Mesothelial cell of epicardium (in vitro differentiated cells): ENCODE results near the gene FRRS1L. TPM values are rescaled to one million over a fixed set of nuclear protein-coding genes. Genes with fewer than 3 reads are reported as not detected.

ENCODE experiments used
- DNase-seq, 2 experiments: peaks; one replicate each; pipeline ENCODE4 v3.0.0; 2021; ENCODE audit warnings: low spot score in 2 of 2; ENCODE audit not compliant: unreplicated experiment in 2 of 2
- H3K27ac Mint-ChIP-seq: 2 replicates; pipeline ENCODE4 v1.8.0; 2021; ENCODE audit warnings: mixed read lengths
- H3K27me3 Mint-ChIP-seq: 2 replicates; pipeline ENCODE4 v1.8.0; 2021; ENCODE audit warnings: low read depth, mixed read lengths
- H3K36me3 Mint-ChIP-seq: 2 replicates; pipeline ENCODE4 v1.8.0; 2021; ENCODE audit warnings: mixed read lengths
- H3K4me1 Mint-ChIP-seq: 2 replicates; pipeline ENCODE4 v1.8.0; 2021; ENCODE audit warnings: mixed read lengths
- H3K4me3 Mint-ChIP-seq: 2 replicates; pipeline ENCODE4 v1.8.0; 2021; ENCODE audit warnings: mild to moderate bottlenecking, moderate library complexity, mixed read lengths
- H3K9me3 Mint-ChIP-seq: 2 replicates; pipeline ENCODE4 v1.8.0; 2021; ENCODE audit warnings: mixed read lengths
- total RNA-seq: library from RNA; stranded (reverse); gene quantifications from 3 replicates; pipeline ENCODE4 v1.2.1, GENCODE V29; 2021
- TF ChIP-seq, protein P1 (sequence below): fragments of 200-600 bp; sonication (generic); IDR thresholded peaks from one replicate; pipeline ENCODE4 v1.5.0; 2021; ENCODE audit warnings: antibody characterized with exemption; ENCODE audit not compliant: unreplicated experiment

FRRS1L gene
- total RNA-seq, 1 donor from 2014 or later: 14.4 TPM

GRCh38 chr9:109156708-109157107 is 10.3 kb downstream of the FRRS1L start:
- H3K27me3 Mint-ChIP-seq: peaks cover 4% of the 10 kb centered on the region
- H3K36me3 Mint-ChIP-seq: peaks cover 4% of the 10 kb centered on the region
- no peak overlapping the region for H3K4me3 Mint-ChIP-seq
- no peak overlapping the region for H3K27ac Mint-ChIP-seq
- TF ChIP-seq, protein P1, sequence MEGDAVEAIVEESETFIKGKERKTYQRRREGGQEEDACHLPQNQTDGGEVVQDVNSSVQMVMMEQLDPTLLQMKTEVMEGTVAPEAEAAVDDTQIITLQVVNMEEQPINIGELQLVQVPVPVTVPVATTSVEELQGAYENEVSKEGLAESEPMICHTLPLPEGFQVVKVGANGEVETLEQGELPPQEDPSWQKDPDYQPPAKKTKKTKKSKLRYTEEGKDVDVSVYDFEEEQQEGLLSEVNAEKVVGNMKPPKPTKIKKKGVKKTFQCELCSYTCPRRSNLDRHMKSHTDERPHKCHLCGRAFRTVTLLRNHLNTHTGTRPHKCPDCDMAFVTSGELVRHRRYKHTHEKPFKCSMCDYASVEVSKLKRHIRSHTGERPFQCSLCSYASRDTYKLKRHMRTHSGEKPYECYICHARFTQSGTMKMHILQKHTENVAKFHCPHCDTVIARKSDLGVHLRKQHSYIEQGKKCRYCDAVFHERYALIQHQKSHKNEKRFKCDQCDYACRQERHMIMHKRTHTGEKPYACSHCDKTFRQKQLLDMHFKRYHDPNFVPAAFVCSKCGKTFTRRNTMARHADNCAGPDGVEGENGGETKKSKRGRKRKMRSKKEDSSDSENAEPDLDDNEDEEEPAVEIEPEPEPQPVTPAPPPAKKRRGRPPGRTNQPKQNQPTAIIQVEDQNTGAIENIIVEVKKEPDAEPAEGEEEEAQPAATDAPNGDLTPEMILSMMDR: no peak
- H3K9me3 Mint-ChIP-seq: peaks cover 13% of the 10 kb centered on the region
- peaks cover 3% of the 10 kb centered on the region for H3K4me1 Mint-ChIP-seq
- no peak for DNase-seq

DNA sequence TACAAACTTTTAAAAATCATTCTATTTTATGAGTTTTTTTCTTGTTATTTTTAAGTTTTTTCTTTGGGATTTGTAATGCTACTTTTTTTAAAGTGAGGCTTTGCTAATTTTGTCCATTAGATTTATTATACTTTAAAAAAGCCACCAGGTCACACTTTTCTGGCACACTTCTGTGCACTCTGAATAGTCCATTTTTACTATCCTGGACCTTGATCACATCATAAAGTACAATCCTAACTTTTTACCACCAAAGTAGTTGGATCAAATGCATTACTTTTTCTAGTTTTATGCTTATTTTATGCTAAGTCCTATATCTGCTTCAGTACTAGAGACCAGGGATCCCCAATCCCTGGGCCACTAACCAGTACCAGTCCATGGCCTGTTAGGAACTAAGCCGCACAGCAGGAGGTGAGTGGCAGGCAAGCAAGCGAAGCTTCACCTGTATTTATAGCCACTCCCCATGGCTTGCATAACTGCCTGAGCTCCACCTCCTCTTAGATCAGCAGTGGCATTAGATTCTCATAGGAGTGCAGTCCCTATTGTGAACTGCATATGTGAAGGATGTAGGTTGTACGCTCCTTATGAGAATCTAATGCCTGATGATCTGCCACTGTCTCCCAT is 16.0 kb downstream of the FRRS1L start:
- Mint-ChIP-seq H3K27me3 (peaks cover 5% of the 10 kb centered on the region), H3K4me3 (no peak overlapping the region), H3K9me3 (peaks cover 14% of the 10 kb centered on the region), H3K4me1 (no peaks in the 10 kb centered on the region), H3K27ac (no peak overlapping the region), H3K36me3 (peaks cover 4% of the 10 kb centered on the region)
- DNase-seq: no peak
- TF ChIP-seq, protein P1: no peak

GRCh38 chr9:109149722-109150121 is 17.3 kb downstream of the FRRS1L start:
- peaks cover 4% of the 10 kb centered on the region for H3K36me3 Mint-ChIP-seq
- H3K9me3 Mint-ChIP-seq: peaks cover 14% of the 10 kb centered on the region
- H3K27ac Mint-ChIP-seq: no peak overlapping the region
- no peak overlapping the region for H3K4me3 Mint-ChIP-seq
- H3K27me3 Mint-ChIP-seq: peaks cover 5% of the 10 kb centered on the region
- TF ChIP-seq, protein P1: no peak
- H3K4me1 Mint-ChIP-seq: no peaks in the 10 kb centered on the region
- DNase-seq: no peak

DNA sequence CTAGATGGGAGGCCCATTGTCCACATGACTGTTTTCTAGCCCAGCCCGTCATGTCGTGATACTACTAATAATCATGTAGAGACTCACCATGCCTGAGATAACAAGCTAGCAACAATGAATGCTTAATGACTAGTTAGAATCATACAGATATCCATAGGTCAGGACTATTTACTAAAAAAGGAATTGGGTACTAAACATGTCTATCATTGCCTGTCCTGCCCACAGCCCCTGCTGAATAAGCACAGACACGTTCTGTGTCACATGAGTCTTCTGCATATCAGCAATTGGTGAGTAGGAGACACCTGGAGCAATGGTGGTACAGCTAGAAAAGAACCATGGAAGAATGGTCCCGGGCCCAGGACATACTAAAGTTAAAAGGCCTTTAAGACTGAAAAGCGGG is 18.0 kb downstream of the FRRS1L start:
- peaks cover 3% of the 10 kb centered on the region for H3K27me3 Mint-ChIP-seq
- H3K4me3 Mint-ChIP-seq: no peak overlapping the region
- DNase-seq: no peak
- H3K9me3 Mint-ChIP-seq: peaks cover 11% of the 10 kb centered on the region
- H3K4me1 Mint-ChIP-seq: no peaks in the 10 kb centered on the region
- H3K27ac Mint-ChIP-seq: no peak overlapping the region
- TF ChIP-seq, protein P1: no peak
- peaks cover 4% of the 10 kb centered on the region for H3K36me3 Mint-ChIP-seq

- Mint-ChIP-seq H3K9me3 (no peaks in the 10 kb centered on the region), H3K4me1 (no peaks in the 10 kb centered on the region), H3K36me3 (peaks cover 3% of the 10 kb centered on the region), H3K4me3 (no peak overlapping the region), H3K27me3 (peaks cover 3% of the 10 kb centered on the region), H3K27ac (no peak overlapping the region)
- DNase-seq: no peak
- TF ChIP-seq, protein P1: no peak
Measured at GRCh38 chr9:109145051-109145450, 22.0 kb downstream of the FRRS1L start.
